K562 (cell line): Measurements from ENCODE around the gene MAP3K14. TPM values are rescaled to one million over a fixed set of nuclear protein-coding genes. Genes with fewer than 3 reads are reported as not detected.

Experiments
- ATAC-seq: fragments of 200-7000 bp; cut with Tn5 transposase; 3 replicates; pipeline ENCODE4 v1.9.1; 2020; ENCODE audit warnings: moderate library complexity
- BruUV-seq: library from RNA; stranded (reverse); fragments of 400-500 nt; replicated peaks from 2 replicates; lab custom pipeline; 2021; lab: Mats Ljungman, UMichigan
- CTCF ChIA-PET: fragments of 300-600 bp; formaldehyde crosslinking; extraction: SDS; loops from one replicate; lab custom pipeline; 2021; ENCODE audit warnings: low intra/inter-chr PET ratio; lab: Yijun Ruan, JAX
- POLR2A ChIA-PET: fragments of 300-600, 350-650 bp; sonication (Branson Sonifier 250); formaldehyde crosslinking; extraction: SDS; loops from one replicate; lab custom pipeline; 2021; ENCODE audit warnings: antibody characterized with exemption, inconsistent platforms; lab: Yijun Ruan, JAX
- DNase-seq, 4 experiments: peaks; one replicate each; pipeline versions ENCODE4 v3.0.0 to v3.0.0-alpha.2; 2011 to 2018; ENCODE audit warnings: low spot score in 3 of 4, mixed read lengths in 3 of 4; ENCODE audit errors: extremely low read depth in 1 of 4
- FAIRE-seq: peaks from 2 replicates; lab custom pipeline; 2011; peaks lifted over from hg19 to GRCh38; lab: Jason Lieb, UNC
- H2AFZ ChIP-seq: 2 replicates; pipeline ENCODE4 v1.6.0; 2011; ENCODE audit warnings: low read depth, low read length, control low read depth, inconsistent platforms
- H3K27ac ChIP-seq: fragments of 200-600 bp; 3 replicates; pipeline ENCODE4 v1.8.0; 2011; ENCODE audit warnings: low read depth, mild to moderate bottlenecking, control low read depth, inconsistent platforms, low read length, moderate library complexity, mixed read lengths; ENCODE audit errors: extremely low read depth
- H3K27me3 ChIP-seq, 2 experiments: fragments of 300-600 bp in 1 of 2; 2 replicates in 1 of 2; 3 replicates in 1 of 2; pipeline versions ENCODE4 v1.6.0 to v1.8.0; 2011; ENCODE audit warnings: inconsistent platforms in 2 of 2, low read length in 2 of 2, mild to moderate bottlenecking in 1 of 2, mixed read lengths in 1 of 2, moderate library complexity in 1 of 2; ENCODE audit not compliant: control insufficient read depth in 2 of 2, insufficient read depth in 2 of 2
- H3K36me3 ChIP-seq: fragments of 300-600 bp; 3 replicates; pipeline ENCODE4 v1.8.0; 2011; ENCODE audit warnings: mild to moderate bottlenecking, low read length, inconsistent platforms; ENCODE audit not compliant: control insufficient read depth, insufficient read depth
- H3K4me1 ChIP-seq, 2 experiments: fragments of 200-600 bp in 1 of 2; replicated peaks in 1 of 2; 2 replicates in 1 of 2; 3 replicates in 1 of 2; pipeline versions ENCODE4 v1.5.1 to v1.8.0; 2011; ENCODE audit warnings: inconsistent platforms in 2 of 2, low read length in 2 of 2, mild to moderate bottlenecking in 1 of 2, mixed read lengths in 1 of 2, moderate library complexity in 1 of 2; ENCODE audit not compliant: control insufficient read depth in 2 of 2, insufficient read depth in 2 of 2
- H3K4me2 ChIP-seq: 2 replicates; pipeline ENCODE4 v1.6.1; 2011; ENCODE audit warnings: low read length, control low read depth, inconsistent platforms, mixed read lengths; ENCODE audit not compliant: insufficient read depth
- H3K4me3 ChIP-seq: fragments of 200-600 bp; sonication (generic), shearing (Covaris generic); 2 replicates; pipeline ENCODE4 v1.5.1; 2016; ENCODE audit warnings: control low read depth, inconsistent platforms
- H3K79me2 ChIP-seq: fragments of 200-600 bp; 3 replicates; pipeline ENCODE4 v1.8.0; 2011; ENCODE audit warnings: low read length, inconsistent platforms; ENCODE audit not compliant: control insufficient read depth, insufficient read depth
- H3K9ac ChIP-seq, 2 experiments: 2 replicates each; pipeline versions ENCODE4 v1.6.0 to v1.6.1; 2011; ENCODE audit warnings: low read depth in 2 of 2, low read length in 2 of 2, control low read depth in 1 of 2, inconsistent platforms in 1 of 2, mild to moderate bottlenecking in 1 of 2, mixed read lengths in 1 of 2; ENCODE audit not compliant: insufficient read depth in 1 of 2
- H3K9me1 ChIP-seq: one replicate; pipeline ENCODE4 v1.6.0; 2011; ENCODE audit warnings: inconsistent platforms, mild to moderate bottlenecking, low read length, moderate library complexity; ENCODE audit not compliant: control insufficient read depth, insufficient read depth
- H3K9me3 ChIP-seq: replicated peaks from 2 replicates; pipeline ENCODE4 v1.5.1; 2011; ENCODE audit warnings: low read depth, low read length, inconsistent platforms; ENCODE audit not compliant: control insufficient read depth, insufficient read depth
- H4K20me1 ChIP-seq: replicated peaks from 2 replicates; pipeline ENCODE4 v1.6.1; 2011; ENCODE audit warnings: low read length, inconsistent platforms, mixed read lengths; ENCODE audit not compliant: control insufficient read depth, insufficient read depth
- COPS2 ChIP-seq: fragments of 450-650 bp; conservative IDR thresholded peaks from 2 replicates; pipeline ENCODE4 v1.6.1; 2016; ENCODE audit warnings: mild to moderate bottlenecking, moderate library complexity
- NCOA2 ChIP-seq, 2 experiments: fragments of 450-650 bp; IDR thresholded peaks; 2 replicates each; pipeline ENCODE4 v1.6.1; 2018; ENCODE audit warnings: mild to moderate bottlenecking in 2 of 2, moderate library complexity in 1 of 2; ENCODE audit not compliant: partially characterized antibody in 2 of 2
- TEAD1 ChIP-seq, 2 experiments: fragments of 450-650 bp in 1 of 2; sonication (generic) in 1 of 2; formaldehyde crosslinking; IDR thresholded peaks; 2 replicates each; pipeline versions ENCODE4 v1.4.0 to v1.8.0; 2020 to 2022; ENCODE audit warnings: mild to moderate bottlenecking in 2 of 2, missing genetic modification reagents in 1 of 2
- TEAD4 ChIP-seq, 2 experiments: sonication (generic) in 1 of 2; formaldehyde crosslinking in 1 of 2; IDR thresholded peaks; 2 replicates each; pipeline versions ENCODE4 v1.6.1 to v1.8.0; 2012 to 2022; ENCODE audit warnings: borderline replicate concordance in 1 of 2, inconsistent platforms in 1 of 2, low read length in 1 of 2, mild to moderate bottlenecking in 1 of 2, missing genetic modification reagents in 1 of 2
- THRAP3 ChIP-seq: fragments of 450-650 bp; IDR thresholded peaks from 2 replicates; pipeline ENCODE4 v1.6.1; 2016; ENCODE audit warnings: mild to moderate bottlenecking, inconsistent platforms, borderline replicate concordance
- ZNF253 ChIP-seq: fragments of 250-450 bp; sonication (Bioruptor Pico); conservative IDR thresholded peaks from 2 replicates; pipeline ENCODE4 v1.6.1; 2021; ENCODE audit warnings: mild to moderate bottlenecking
- WGBS: fragments of 100-300 bp; shearing (Covaris generic); methylation state at CpG from one replicate; pipeline ENCODE4 v1.1.6; 2016; ENCODE audit warnings: low coverage, mixed read lengths; ENCODE audit not compliant: insufficient coverage; ENCODE audit errors: missing lambda C conversion rate; 5-methylcytosine and 5-hydroxymethylcytosine counted together
- in situ Hi-C: fragments of 300-500 bp; cut with MboI; formaldehyde crosslinking; loops from 4 replicates; pipeline ENCODE4 v1.15.0; 2018; ENCODE audit warnings: inconsistent platforms, mixed read lengths
- intact Hi-C: fragments of 100-400 bp; cut with micrococcal nuclease; formaldehyde crosslinking; loops from 2 replicates; pipeline ENCODE4 v1.14.2; 2022
- polyA plus RNA-seq, 8 experiments: library from polyadenylated mRNA; depleted of rRNA in 4 of 8; stranded (reverse) in 5 of 8; unstranded in 3 of 8; fragments of >200 nt; fragmentation: Nextera tagmentation in 2 of 8; fragmentation: Illumina TruSeq in 1 of 8; extraction: Ambion mirVana in 2 of 8; extraction: Trizol in 1 of 8; gene quantifications; 2 replicates each; pipeline versions ENCODE4 v1.2.1 to v1.2.3, GENCODE V29; 2011 to 2014; ENCODE audit warnings: inconsistent platforms in 1 of 8, missing spikeins in 1 of 8
- total RNA-seq, 7 experiments: library from RNA; depleted of rRNA in 6 of 7; stranded (reverse); fragments of >200 nt in 6 of 7; fragmentation: Illumina TruSeq in 2 of 7; extraction: Trizol in 2 of 7; gene quantifications; 2 replicates each; pipeline versions ENCODE4 v1.2.1 to v1.2.3, GENCODE V29; 2011 to 2021; ENCODE audit warnings: low replicate concordance in 1 of 7
- TF ChIP-seq, protein P1 (sequence below): sonication (generic); formaldehyde crosslinking; IDR thresholded peaks from 2 replicates; pipeline ENCODE4 v1.8.0; 2022; ENCODE audit warnings: mild to moderate bottlenecking, missing genetic modification reagents

Gene MAP3K14
- total and polyA plus RNA-seq, 9 of the 15 experiments (the other 6 are each of a cell fraction or from before 2014, with no cell fraction given): 0.45 to 8.7 (median 3.2) TPM

GRCh38 chr17:45220079-45220478 lies 96.7 kb downstream of the MAP3K14 start:
- H3K79me2 ChIP-seq: peaks cover 29% of the 10 kb centered on the region
- no peak overlapping the region for H3K27ac ChIP-seq
- 46% methylated on average over 3 of the region's 3 CpGs for WGBS
- BruUV-seq: no TSS peak
- no peak for TF ChIP-seq COPS2
- no peak for TF ChIP-seq TEAD4 (IDR thresholded peaks at IDR 0.05; ENCODE audit: low read length)
- TF ChIP-seq TEAD4 (CRISPR knock-in tag; IDR thresholded peaks at IDR 0.05; ENCODE audit: borderline replicate concordance): no peak
- TF ChIP-seq, protein P1, sequence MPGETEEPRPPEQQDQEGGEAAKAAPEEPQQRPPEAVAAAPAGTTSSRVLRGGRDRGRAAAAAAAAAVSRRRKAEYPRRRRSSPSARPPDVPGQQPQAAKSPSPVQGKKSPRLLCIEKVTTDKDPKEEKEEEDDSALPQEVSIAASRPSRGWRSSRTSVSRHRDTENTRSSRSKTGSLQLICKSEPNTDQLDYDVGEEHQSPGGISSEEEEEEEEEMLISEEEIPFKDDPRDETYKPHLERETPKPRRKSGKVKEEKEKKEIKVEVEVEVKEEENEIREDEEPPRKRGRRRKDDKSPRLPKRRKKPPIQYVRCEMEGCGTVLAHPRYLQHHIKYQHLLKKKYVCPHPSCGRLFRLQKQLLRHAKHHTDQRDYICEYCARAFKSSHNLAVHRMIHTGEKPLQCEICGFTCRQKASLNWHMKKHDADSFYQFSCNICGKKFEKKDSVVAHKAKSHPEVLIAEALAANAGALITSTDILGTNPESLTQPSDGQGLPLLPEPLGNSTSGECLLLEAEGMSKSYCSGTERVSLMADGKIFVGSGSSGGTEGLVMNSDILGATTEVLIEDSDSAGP (CRISPR knock-in tag): no peak
- TF ChIP-seq TEAD1 (CRISPR knock-in tag; IDR thresholded peaks at IDR 0.05): no peak
- no peak for TF ChIP-seq ZNF253 (CRISPR knock-in tag)
- no peak for TF ChIP-seq NCOA2 (IDR thresholded peaks at IDR 0.05; ENCODE audit: partially characterized antibody in 2 of 2)
- no peak for TF ChIP-seq THRAP3
- no peaks in the 10 kb centered on the region for H3K9me3 ChIP-seq
- intact Hi-C loops (no loop called here), in situ Hi-C loops (no loop called here)
- H3K4me2 ChIP-seq: no peak overlapping the region
- no peaks in the 10 kb centered on the region; the same call in 2 of the 3 replicates for H3K36me3 ChIP-seq
- H3K4me1 ChIP-seq: peaks cover 26 to 43% of the 10 kb centered on the region in 2 experiments
- H3K27me3 ChIP-seq: no peaks in the 10 kb centered on the region
- H3K9me1 ChIP-seq: no peaks in the 10 kb centered on the region
- no peaks in the 10 kb centered on the region for H4K20me1 ChIP-seq
- no peak overlapping the region; a peak in 1 of 4 replicates for H3K9ac ChIP-seq
- no peak overlapping the region for H2AFZ ChIP-seq
- DNase-seq: no peak
- CTCF ChIA-PET: interaction anchor here (1.1 to 2.8 kb wide), 5 partner anchors 11 to 166 kb away, joined by 3 to 44 read pairs (median 20); no protein-coding TSS in a partner anchor
- POLR2A ChIA-PET: interaction anchor here (0.6 to 1.2 kb wide), 3 partner anchors 18 to 85 kb away, joined by 3 to 6 read pairs (median 3); partner anchors contain the start of gene ACBD4
- no peak overlapping the region for H3K4me3 ChIP-seq
- ATAC-seq: no peak
- no peak for FAIRE-seq
